Fibroblast of the aortic adventitia (primary cell): ENCODE data around the gene TMTC2. TPM values are rescaled to one million over a fixed set of nuclear protein-coding genes. Genes with fewer than 3 reads are reported as not detected.

ENCODE experiments used
- DNase-seq: peaks from one replicate; pipeline ENCODE4 v3.0.0-alpha.2; 2010; ENCODE audit warnings: low read depth
- H3K4me3 ChIP-seq: 2 replicates; pipeline ENCODE4 v1.5.1; 2011; ENCODE audit warnings: low read depth, mild to moderate bottlenecking, control low read depth, low read length, moderate library complexity
- CTCF ChIP-seq: IDR thresholded peaks from 2 replicates; pipeline ENCODE4 v1.5.1; 2011; ENCODE audit warnings: mild to moderate bottlenecking, low read length, control low read depth, inconsistent platforms; ENCODE audit not compliant: insufficient read depth
- total RNA-seq: library from RNA; depleted of rRNA; stranded (reverse); fragments of >200 nt; gene quantifications from 2 replicates; pipeline ENCODE4 v1.2.3, GENCODE V29; 2012; ENCODE audit warnings: low replicate concordance

TMTC2 gene
- total RNA-seq, 1 donor = 21.1 TPM

- no peak for TF ChIP-seq CTCF
- peak; percentile 46 for DNase-seq
Observed at GRCh38 chr12:82805812-82806497, 119.2 kb downstream of the TMTC2 start.

GRCh38 chr12:82807132-82807737 lies 120.5 kb downstream of the TMTC2 start:
- no peak for DNase-seq
- no peak for TF ChIP-seq CTCF
- H3K4me3 ChIP-seq = no peak overlapping the region

More at GRCh38 chr12:82805812-82806497, 119.2 kb downstream of the TMTC2 start:
- no peak overlapping the region for H3K4me3 ChIP-seq

GRCh38 chr12:82810568-82810967 lies 123.9 kb downstream of the TMTC2 start:
- H3K4me3 ChIP-seq = no peak overlapping the region
- DNase-seq = no peak
- TF ChIP-seq CTCF = no peak

GRCh38 chr12:82817368-82817767 lies 130.7 kb downstream of the TMTC2 start:
- DNase-seq = no peak
- no peak for TF ChIP-seq CTCF
- no peak overlapping the region for H3K4me3 ChIP-seq

- H3K4me3 ChIP-seq = no peak overlapping the region
- TF ChIP-seq CTCF = no peak
- peak; percentile 31 for DNase-seq
Observed at GRCh38 chr12:82818271-82819035, 131.7 kb downstream of the TMTC2 start.

GRCh38 chr12:82826505-82826904 lies 139.8 kb downstream of the TMTC2 start:
- no peak overlapping the region for H3K4me3 ChIP-seq
- no peak for DNase-seq
- no peak for TF ChIP-seq CTCF
